Astrocyte (in vitro differentiated cells and primary cell): ENCODE results near the gene CERT1. TPM values are rescaled to one million over a fixed set of nuclear protein-coding genes. Genes with fewer than 3 reads are reported as not detected.

Experiments used
- DNase-seq: peaks from one replicate; pipeline ENCODE4 v3.0.0-alpha.2; 2010; ENCODE audit warnings: low read depth
- FAIRE-seq: peaks from 2 replicates; lab custom pipeline; 2011; peaks lifted over from hg19 to GRCh38; lab: Jason Lieb, UNC
- H2AFZ ChIP-seq: 2 replicates; pipeline ENCODE4 v1.6.0; 2012; ENCODE audit warnings: low read depth, low read length, inconsistent platforms
- H3K27ac ChIP-seq: 2 replicates; pipeline ENCODE4 v1.5.1; 2011; ENCODE audit warnings: low read depth, low read length, inconsistent platforms
- H3K27me3 ChIP-seq: 2 replicates; pipeline ENCODE4 v1.6.0; 2011; ENCODE audit warnings: low read length, inconsistent platforms; ENCODE audit not compliant: insufficient read depth
- H3K36me3 ChIP-seq: 2 replicates; pipeline ENCODE4 v1.5.1; 2011; ENCODE audit warnings: low read length, inconsistent platforms; ENCODE audit not compliant: insufficient read depth
- H3K4me1 ChIP-seq: 2 replicates; pipeline ENCODE4 v1.5.1; 2011; ENCODE audit warnings: low read length, inconsistent platforms; ENCODE audit not compliant: insufficient read depth
- H3K4me2 ChIP-seq: 2 replicates; pipeline ENCODE4 v1.6.0; 2012; ENCODE audit warnings: low read length, inconsistent platforms
- H3K4me3 ChIP-seq: 2 replicates; pipeline ENCODE4 v1.5.1; 2011; ENCODE audit warnings: low read depth, mild to moderate bottlenecking, low read length, inconsistent platforms; ENCODE audit not compliant: insufficient read depth
- H3K79me2 ChIP-seq: 2 replicates; pipeline ENCODE4 v1.6.0; 2012; ENCODE audit warnings: mild to moderate bottlenecking, low read length, inconsistent platforms; ENCODE audit not compliant: insufficient read depth
- H3K9ac ChIP-seq: 2 replicates; pipeline ENCODE4 v1.6.0; 2012; ENCODE audit warnings: mild to moderate bottlenecking, low read length, inconsistent platforms
- H3K9me3 ChIP-seq: 2 replicates; pipeline ENCODE4 v1.5.1; 2012; ENCODE audit warnings: low read depth, mild to moderate bottlenecking, low read length, inconsistent platforms; ENCODE audit not compliant: insufficient read depth
- H4K20me1 ChIP-seq: 2 replicates; pipeline ENCODE4 v1.6.0; 2012; ENCODE audit warnings: low read length, inconsistent platforms; ENCODE audit not compliant: insufficient read depth
- H3K27ac Mint-ChIP-seq: one replicate; pipeline ENCODE4 v1.8.0; 2021; ENCODE audit warnings: mild to moderate bottlenecking, mixed read lengths; ENCODE audit not compliant: unreplicated experiment
- H3K27me3 Mint-ChIP-seq: one replicate; pipeline ENCODE4 v1.8.0; 2021; ENCODE audit warnings: low read depth, mixed read lengths; ENCODE audit not compliant: unreplicated experiment
- H3K36me3 Mint-ChIP-seq: one replicate; pipeline ENCODE4 v1.8.0; 2021; ENCODE audit warnings: low read depth, mixed read lengths; ENCODE audit not compliant: unreplicated experiment
- H3K4me1 Mint-ChIP-seq: one replicate; pipeline ENCODE4 v1.8.0; 2021; ENCODE audit warnings: low read depth, mixed read lengths; ENCODE audit not compliant: unreplicated experiment
- H3K4me3 Mint-ChIP-seq: one replicate; pipeline ENCODE4 v1.8.0; 2021; ENCODE audit warnings: mild to moderate bottlenecking, moderate library complexity, mixed read lengths; ENCODE audit not compliant: unreplicated experiment
- H3K9me3 Mint-ChIP-seq: one replicate; pipeline ENCODE4 v1.8.0; 2021; ENCODE audit warnings: mild to moderate bottlenecking, mixed read lengths; ENCODE audit not compliant: unreplicated experiment
- EZH2 ChIP-seq: IDR thresholded peaks from 2 replicates; pipeline ENCODE4 v1.6.1; 2012; ENCODE audit warnings: mild to moderate bottlenecking, low read length, inconsistent platforms; ENCODE audit not compliant: insufficient read depth
- total RNA-seq: library from RNA; stranded (reverse); gene quantifications from 2 replicates; pipeline ENCODE4 v1.2.1, GENCODE V29; 2021
- TF ChIP-seq, protein P1 (sequence below): IDR thresholded peaks from 2 replicates; pipeline ENCODE4 v1.5.1; 2011; ENCODE audit warnings: low read depth, mild to moderate bottlenecking, inconsistent platforms, low read length, moderate library complexity; ENCODE audit not compliant: insufficient read depth

Gene CERT1
- total RNA-seq, 1 donor from 2014 or later: 29.6 TPM

DNA sequence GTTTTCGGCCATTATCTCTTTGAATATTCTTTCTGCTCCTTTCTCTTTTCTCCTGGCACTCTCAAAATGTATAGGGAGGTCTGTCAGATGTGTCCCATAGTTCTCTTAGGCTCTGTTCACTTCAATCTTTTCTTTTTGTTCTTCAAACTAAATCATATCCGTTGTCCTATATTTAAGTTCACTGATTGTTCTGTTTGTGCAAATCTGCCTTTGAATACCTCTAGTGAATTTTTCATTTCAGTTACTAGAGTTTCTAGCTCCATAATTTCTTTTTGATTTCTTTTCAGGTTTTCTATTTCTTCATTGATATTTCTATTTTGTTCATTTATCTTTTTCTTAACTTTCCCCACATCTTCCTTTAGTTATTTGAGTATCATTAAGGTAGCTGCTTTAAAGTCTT lies 65.4 kb downstream of the CERT1 start:
- DNase-seq: no peak
- Histone ChIP-seq H3K27me3 (no peaks in the 10 kb centered on the region), H3K9ac (no peak overlapping the region), H3K4me3 (no peak overlapping the region), H3K4me1 (no peaks in the 10 kb centered on the region), H3K36me3 (no peaks in the 10 kb centered on the region), H4K20me1 (peaks cover 5% of the 10 kb centered on the region), H3K79me2 (no peaks in the 10 kb centered on the region), H3K4me2 (no peak overlapping the region), H2AFZ (no peak overlapping the region), H3K27ac (no peak overlapping the region), H3K9me3 (no peaks in the 10 kb centered on the region)
- Mint-ChIP-seq H3K36me3 (peaks cover 9% of the 10 kb centered on the region), H3K4me3 (no peak overlapping the region), H3K9me3 (peaks cover 9% of the 10 kb centered on the region), H3K27ac (no peak overlapping the region), H3K27me3 (no peaks in the 10 kb centered on the region), H3K4me1 (no peaks in the 10 kb centered on the region)
- FAIRE-seq: no peak
- TF ChIP-seq, protein P1, sequence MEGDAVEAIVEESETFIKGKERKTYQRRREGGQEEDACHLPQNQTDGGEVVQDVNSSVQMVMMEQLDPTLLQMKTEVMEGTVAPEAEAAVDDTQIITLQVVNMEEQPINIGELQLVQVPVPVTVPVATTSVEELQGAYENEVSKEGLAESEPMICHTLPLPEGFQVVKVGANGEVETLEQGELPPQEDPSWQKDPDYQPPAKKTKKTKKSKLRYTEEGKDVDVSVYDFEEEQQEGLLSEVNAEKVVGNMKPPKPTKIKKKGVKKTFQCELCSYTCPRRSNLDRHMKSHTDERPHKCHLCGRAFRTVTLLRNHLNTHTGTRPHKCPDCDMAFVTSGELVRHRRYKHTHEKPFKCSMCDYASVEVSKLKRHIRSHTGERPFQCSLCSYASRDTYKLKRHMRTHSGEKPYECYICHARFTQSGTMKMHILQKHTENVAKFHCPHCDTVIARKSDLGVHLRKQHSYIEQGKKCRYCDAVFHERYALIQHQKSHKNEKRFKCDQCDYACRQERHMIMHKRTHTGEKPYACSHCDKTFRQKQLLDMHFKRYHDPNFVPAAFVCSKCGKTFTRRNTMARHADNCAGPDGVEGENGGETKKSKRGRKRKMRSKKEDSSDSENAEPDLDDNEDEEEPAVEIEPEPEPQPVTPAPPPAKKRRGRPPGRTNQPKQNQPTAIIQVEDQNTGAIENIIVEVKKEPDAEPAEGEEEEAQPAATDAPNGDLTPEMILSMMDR: no peak
- TF ChIP-seq EZH2: no peak

DNA sequence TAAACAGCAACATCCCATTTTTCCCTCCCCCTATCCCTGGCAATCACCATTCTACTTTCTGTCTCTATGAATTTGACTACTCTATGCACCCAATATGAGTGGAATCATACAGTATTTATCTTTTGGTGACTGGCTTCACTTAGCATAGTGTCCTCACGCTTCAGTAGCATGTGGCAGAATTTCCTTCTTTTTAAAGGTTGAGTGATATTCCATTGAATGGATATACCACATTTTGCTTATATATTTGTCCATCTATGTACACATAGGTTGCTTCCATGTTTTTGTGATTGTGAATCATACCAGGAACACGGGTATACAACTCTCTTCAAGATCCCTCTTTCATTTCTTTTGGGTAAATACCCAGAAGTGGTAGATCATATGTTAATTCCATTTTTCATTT lies 69.9 kb downstream of the CERT1 start:
- Mint-ChIP-seq H3K4me3 (no peak overlapping the region), H3K9me3 (peaks cover 9% of the 10 kb centered on the region), H3K27ac (no peak overlapping the region), H3K27me3 (no peaks in the 10 kb centered on the region), H3K36me3 (peaks cover 9% of the 10 kb centered on the region), H3K4me1 (no peaks in the 10 kb centered on the region)
- Histone ChIP-seq H3K36me3 (no peaks in the 10 kb centered on the region), H3K27ac (no peak overlapping the region), H3K9me3 (no peaks in the 10 kb centered on the region), H3K27me3 (no peaks in the 10 kb centered on the region), H2AFZ (no peak overlapping the region), H3K4me1 (no peaks in the 10 kb centered on the region), H3K9ac (no peak overlapping the region), H3K4me2 (no peak overlapping the region), H3K79me2 (no peaks in the 10 kb centered on the region), H4K20me1 (no peaks in the 10 kb centered on the region), H3K4me3 (no peak overlapping the region)
- DNase-seq (no peak), FAIRE-seq (no peak)
- TF ChIP-seq, protein P1: no peak

DNA sequence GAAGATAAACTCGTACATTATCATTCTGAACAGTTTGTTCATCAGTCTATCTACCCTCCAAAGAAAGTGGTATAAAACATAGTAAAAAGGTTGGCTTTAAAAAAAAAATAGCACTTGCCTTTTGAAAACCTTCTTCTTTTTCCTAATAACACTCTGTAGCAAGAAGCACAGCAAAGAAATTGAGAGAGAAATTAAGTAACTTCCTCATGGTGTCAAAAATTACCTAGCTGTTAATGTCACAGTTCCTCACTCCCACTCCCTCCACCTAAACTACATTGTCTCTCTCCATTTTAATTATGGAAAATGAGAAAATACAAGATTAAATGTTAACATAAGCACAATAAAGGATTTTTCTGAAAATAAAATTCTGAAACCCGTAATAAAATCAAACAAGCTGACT lies 72.2 kb downstream of the CERT1 start:
- no peaks in the 10 kb centered on the region for H3K27me3 Mint-ChIP-seq
- H3K79me2 ChIP-seq: no peaks in the 10 kb centered on the region
- FAIRE-seq: no peak
- H3K4me2 ChIP-seq: no peak overlapping the region
- no peak overlapping the region for H3K27ac ChIP-seq
- H3K9me3 ChIP-seq: no peaks in the 10 kb centered on the region
- H3K4me1 Mint-ChIP-seq: peaks cover 9% of the 10 kb centered on the region
- H3K4me3 Mint-ChIP-seq: no peak overlapping the region
- H3K27ac Mint-ChIP-seq: no peak overlapping the region
- no peak overlapping the region for H3K4me3 ChIP-seq
- TF ChIP-seq EZH2: no peak
- no peaks in the 10 kb centered on the region for H3K4me1 ChIP-seq
- no peak overlapping the region for H3K9ac ChIP-seq
- H3K36me3 ChIP-seq: no peaks in the 10 kb centered on the region
- peaks cover 5% of the 10 kb centered on the region for H3K36me3 Mint-ChIP-seq
- no peaks in the 10 kb centered on the region for H3K27me3 ChIP-seq
- DNase-seq: no peak
- peaks cover 6% of the 10 kb centered on the region for H3K9me3 Mint-ChIP-seq
- no peaks in the 10 kb centered on the region for H4K20me1 ChIP-seq
- H2AFZ ChIP-seq: no peak overlapping the region
